ENCODE results near the gene EDRF1. TPM values are rescaled to one million over a fixed set of nuclear protein-coding genes. Genes with fewer than 3 reads are reported as not detected.
A peak's percentile ranks its signal among the peaks of the same experiment; 100 is the strongest.

The EDRF1 gene
- total and polyA plus RNA-seq, 2 of the 13 experiments (the other 11 are each of a cell fraction or from before 2014, with no cell fraction given) = 16.9 to 26.7 TPM

DNA sequence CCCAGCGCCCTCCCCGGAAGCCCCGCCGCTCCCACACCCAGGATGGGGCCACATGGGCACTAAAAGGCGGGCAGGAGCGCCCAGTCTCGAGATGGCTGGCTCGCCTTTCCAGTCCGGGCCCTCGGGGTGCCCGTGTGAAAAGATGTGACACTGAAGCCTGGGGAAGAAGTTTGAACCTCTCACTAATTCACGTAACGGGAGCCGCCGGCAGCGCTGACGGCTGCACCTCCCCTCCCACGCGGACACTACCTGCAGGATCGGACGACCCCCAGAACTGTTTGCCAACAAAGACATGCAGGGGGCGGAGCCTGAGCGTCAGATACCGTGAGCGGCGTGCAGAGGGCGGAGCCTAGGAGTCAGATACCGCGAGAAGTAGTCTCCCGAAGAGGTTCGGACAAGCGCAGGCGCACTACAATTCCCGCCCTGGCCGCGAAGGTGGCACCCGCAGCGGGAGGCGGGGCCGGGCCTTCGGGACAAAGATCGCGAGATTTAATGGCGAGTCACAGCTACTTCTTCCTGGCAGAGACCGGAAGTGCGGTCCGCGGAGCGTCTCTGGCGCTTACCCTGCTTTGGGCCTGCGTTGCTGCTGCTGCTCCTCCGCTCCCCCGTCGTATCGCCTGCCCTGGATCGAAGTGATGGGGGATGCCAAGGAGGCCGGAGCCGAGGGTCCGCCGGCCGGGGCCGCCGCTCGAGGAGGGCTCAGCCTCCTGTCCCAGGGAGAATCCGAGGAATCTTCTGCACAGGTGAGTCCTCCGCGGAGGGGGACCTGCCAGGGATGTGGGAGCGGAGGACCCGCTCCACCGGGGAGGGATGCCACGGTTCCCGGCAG, at the start of gene EDRF1 (continued):
- no peak for TF ChIP-seq ZFYVE20 (CRISPR knock-in tag; IDR thresholded peaks at IDR 0.05; ENCODE audit: borderline replicate concordance, low read depth)
- no peak for TF ChIP-seq ZNF713 (CRISPR knock-in tag; IDR thresholded peaks at IDR 0.05)
- TF ChIP-seq ZZZ3 (CRISPR knock-in tag; IDR thresholded peaks at IDR 0.05; ENCODE audit: borderline replicate concordance) = peak; percentile 86
- TF ChIP-seq, protein P1, sequence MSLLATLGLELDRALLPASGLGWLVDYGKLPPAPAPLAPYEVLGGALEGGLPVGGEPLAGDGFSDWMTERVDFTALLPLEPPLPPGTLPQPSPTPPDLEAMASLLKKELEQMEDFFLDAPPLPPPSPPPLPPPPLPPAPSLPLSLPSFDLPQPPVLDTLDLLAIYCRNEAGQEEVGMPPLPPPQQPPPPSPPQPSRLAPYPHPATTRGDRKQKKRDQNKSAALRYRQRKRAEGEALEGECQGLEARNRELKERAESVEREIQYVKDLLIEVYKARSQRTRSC (CRISPR knock-in tag; IDR thresholded peaks at IDR 0.05; ENCODE audit: low read depth) = no peak
- TF ChIP-seq, protein P2, sequence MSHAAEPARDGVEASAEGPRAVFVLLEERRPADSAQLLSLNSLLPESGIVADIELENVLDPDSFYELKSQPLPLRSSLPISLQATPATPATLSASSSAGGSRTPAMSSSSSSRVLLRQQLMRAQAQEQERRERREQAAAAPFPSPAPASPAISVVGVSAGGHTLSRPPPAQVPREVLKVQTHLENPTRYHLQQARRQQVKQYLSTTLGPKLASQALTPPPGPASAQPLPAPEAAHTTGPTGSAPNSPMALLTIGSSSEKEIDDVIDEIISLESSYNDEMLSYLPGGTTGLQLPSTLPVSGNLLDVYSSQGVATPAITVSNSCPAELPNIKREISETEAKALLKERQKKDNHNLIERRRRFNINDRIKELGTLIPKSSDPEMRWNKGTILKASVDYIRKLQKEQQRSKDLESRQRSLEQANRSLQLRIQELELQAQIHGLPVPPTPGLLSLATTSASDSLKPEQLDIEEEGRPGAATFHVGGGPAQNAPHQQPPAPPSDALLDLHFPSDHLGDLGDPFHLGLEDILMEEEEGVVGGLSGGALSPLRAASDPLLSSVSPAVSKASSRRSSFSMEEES (CRISPR knock-in tag; IDR thresholded peaks at IDR 0.05) = no peak
- TF ChIP-seq ZNF10 (CRISPR knock-in tag; IDR thresholded peaks at IDR 0.05; ENCODE audit: borderline replicate concordance, low read depth) = no peak
- no peak; the same call in 1 of the 2 replicates for TF ChIP-seq ZFP36L2 (CRISPR knock-in tag; IDR thresholded peaks at IDR 0.05)
- 0 out of 2 replicates have a peak, but pooled peaks have one; percentile 44 for TF ChIP-seq ZNF12 (CRISPR knock-in tag; IDR thresholded peaks at IDR 0.05)
- peak; percentile 86 for TF ChIP-seq ZNF274 (CRISPR knock-in tag; IDR thresholded peaks at IDR 0.05)
- TF ChIP-seq MNT (IDR thresholded peaks at IDR 0.05) = peak; percentile 65
- TF ChIP-seq ZNF615 (CRISPR knock-in tag; IDR thresholded peaks at IDR 0.05; ENCODE audit: borderline replicate concordance) = peak; percentile 95; the same call in 1 of the 2 replicates
- no peak for TF ChIP-seq MAF1 (CRISPR knock-in tag; IDR thresholded peaks at IDR 0.05; ENCODE audit: borderline replicate concordance)
- peak; percentile 72 for TF ChIP-seq ZNF607 (CRISPR knock-in tag; IDR thresholded peaks at IDR 0.05; ENCODE audit: borderline replicate concordance)
- no peak for TF ChIP-seq ZNF3 (CRISPR knock-in tag; IDR thresholded peaks at IDR 0.05)
- TF ChIP-seq SRSF9 (IDR thresholded peaks at IDR 0.05; ENCODE audit: borderline replicate concordance, insufficient read depth, low read depth, low read length, poor library complexity, severe bottlenecking) = no peak
- TF ChIP-seq ZNF552 (CRISPR knock-in tag; IDR thresholded peaks at IDR 0.05; ENCODE audit: borderline replicate concordance) = no peak
- no peak for TF ChIP-seq PRPF4 (IDR thresholded peaks at IDR 0.05; ENCODE audit: low read depth, low read length, poor library complexity, severe bottlenecking)
- no peak for TF ChIP-seq ZNF432 (CRISPR knock-in tag; IDR thresholded peaks at IDR 0.05; ENCODE audit: borderline replicate concordance)
- TF ChIP-seq TGIF2 (CRISPR knock-in tag; IDR thresholded peaks at IDR 0.05) = peak; percentile 39; the same call in 1 of the 2 replicates
- peak; percentile 72 for TF ChIP-seq AGO2 (optimal IDR thresholded peaks at IDR 0.05; ENCODE audit: low read depth, low read length)
- no peak for TF ChIP-seq FOSL1 (CRISPR knock-in tag; IDR thresholded peaks at IDR 0.05; ENCODE audit: borderline replicate concordance)
- TF ChIP-seq MTA3 (CRISPR knock-in tag; IDR thresholded peaks at IDR 0.05) = no peak
- peak; percentile 63; the same call in 1 of the 2 replicates for TF ChIP-seq ZNF280B (CRISPR knock-in tag; IDR thresholded peaks at IDR 0.05; ENCODE audit: borderline replicate concordance)
- TF ChIP-seq ZNF670 (CRISPR knock-in tag; IDR thresholded peaks at IDR 0.05; ENCODE audit: borderline replicate concordance) = peak; percentile 76; the same call in 1 of the 2 replicates
- TF ChIP-seq RORA (CRISPR knock-in tag; IDR thresholded peaks at IDR 0.05) = no peak

Measured in HepG2 (cell line).